MG63 (cell line): ENCODE results near the gene EXOC7. TPM values are rescaled to one million over a fixed set of nuclear protein-coding genes. Genes with fewer than 3 reads are reported as not detected.

ENCODE experiments used
- DNase-seq: peaks from one replicate; pipeline ENCODE4 v3.0.0-alpha.2; 2020
- H3K27me3 ChIP-seq: fragments of 250-450 bp; sonication (Bioruptor Pico); 2 replicates; pipeline ENCODE4 v1.5.1; 2020; ENCODE audit warnings: mild to moderate bottlenecking, moderate library complexity
- H3K36me3 ChIP-seq: fragments of 250-450 bp; sonication (Bioruptor Pico); 2 replicates; pipeline ENCODE4 v1.5.1; 2020; ENCODE audit warnings: mild to moderate bottlenecking, moderate library complexity
- H3K4me3 ChIP-seq: fragments of 250-450 bp; sonication (Bioruptor Pico); 2 replicates; pipeline ENCODE4 v1.5.1; 2020; ENCODE audit warnings: mild to moderate bottlenecking, moderate library complexity
- H3K9me3 ChIP-seq: fragments of 250-450 bp; sonication (Bioruptor Pico); 2 replicates; pipeline ENCODE4 v1.5.1; 2020; ENCODE audit warnings: mild to moderate bottlenecking, moderate library complexity
- total RNA-seq: library from RNA; depleted of rRNA; stranded (reverse); fragments of >200 nt; shearing (Covaris generic); gene quantifications from 2 replicates; pipeline ENCODE4 v1.2.3, GENCODE V29; 2014; ENCODE audit warnings: low replicate concordance; rRNA removed

EXOC7 gene, protein sequence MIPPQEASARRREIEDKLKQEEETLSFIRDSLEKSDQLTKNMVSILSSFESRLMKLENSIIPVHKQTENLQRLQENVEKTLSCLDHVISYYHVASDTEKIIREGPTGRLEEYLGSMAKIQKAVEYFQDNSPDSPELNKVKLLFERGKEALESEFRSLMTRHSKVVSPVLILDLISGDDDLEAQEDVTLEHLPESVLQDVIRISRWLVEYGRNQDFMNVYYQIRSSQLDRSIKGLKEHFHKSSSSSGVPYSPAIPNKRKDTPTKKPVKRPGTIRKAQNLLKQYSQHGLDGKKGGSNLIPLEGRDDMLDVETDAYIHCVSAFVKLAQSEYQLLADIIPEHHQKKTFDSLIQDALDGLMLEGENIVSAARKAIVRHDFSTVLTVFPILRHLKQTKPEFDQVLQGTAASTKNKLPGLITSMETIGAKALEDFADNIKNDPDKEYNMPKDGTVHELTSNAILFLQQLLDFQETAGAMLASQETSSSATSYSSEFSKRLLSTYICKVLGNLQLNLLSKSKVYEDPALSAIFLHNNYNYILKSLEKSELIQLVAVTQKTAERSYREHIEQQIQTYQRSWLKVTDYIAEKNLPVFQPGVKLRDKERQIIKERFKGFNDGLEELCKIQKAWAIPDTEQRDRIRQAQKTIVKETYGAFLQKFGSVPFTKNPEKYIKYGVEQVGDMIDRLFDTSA
- 54.5 and 81.8 TPM in 2 replicates for total RNA-seq

- Histone ChIP-seq H3K36me3 (peaks cover 34% of the 10 kb centered on the region), H3K9me3 (no peaks in the 10 kb centered on the region), H3K27me3 (no peaks in the 10 kb centered on the region), H3K4me3 (peak within 1 kb of the TSS; percentile 92)
- DNase-seq: peak; percentile 87
Observed at GRCh38 chr17:76103274-76104139, at the start of gene EXOC7. TSS of gene EXOC7 (minus strand) at chr17:76103787. CDS start at chr17:76103692, 95 bp downstream.

GRCh38 chr17:76153202-76153601 is 49.6 kb upstream of the EXOC7 start:
- H3K27me3 ChIP-seq: no peaks in the 10 kb centered on the region
- H3K36me3 ChIP-seq: no peaks in the 10 kb centered on the region
- H3K9me3 ChIP-seq: no peaks in the 10 kb centered on the region
- DNase-seq: no peak
- no peak overlapping the region for H3K4me3 ChIP-seq

DNA sequence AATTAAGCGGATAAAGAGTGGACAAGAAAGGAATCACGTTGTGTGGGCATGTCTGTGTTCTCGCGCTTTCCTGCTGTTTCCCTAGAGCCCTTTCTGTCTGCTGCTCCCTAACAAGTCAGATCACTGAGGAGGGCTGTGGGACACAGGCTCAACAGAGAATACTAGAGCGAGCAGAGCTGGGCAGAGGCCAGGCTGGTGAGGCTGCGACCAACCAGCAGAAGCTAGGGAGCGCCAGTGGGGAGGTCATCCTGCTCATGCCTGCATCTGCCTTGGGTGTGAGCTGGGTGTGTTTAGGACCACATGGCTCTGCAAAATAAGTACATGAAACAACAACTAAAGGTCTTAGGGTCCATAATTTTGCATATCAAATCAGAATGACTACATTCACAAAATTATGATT is 49.0 kb upstream of the EXOC7 start:
- Histone ChIP-seq H3K36me3 (no peaks in the 10 kb centered on the region), H3K27me3 (no peaks in the 10 kb centered on the region), H3K9me3 (no peaks in the 10 kb centered on the region), H3K4me3 (no peak overlapping the region)
- DNase-seq: no peak

GRCh38 chr17:76151896-76152454 is 48.4 kb upstream of the EXOC7 start:
- Histone ChIP-seq H3K9me3 (no peaks in the 10 kb centered on the region), H3K36me3 (no peaks in the 10 kb centered on the region), H3K4me3 (no peak overlapping the region), H3K27me3 (no peaks in the 10 kb centered on the region)
- DNase-seq: no peak

- no peak overlapping the region for H3K4me3 ChIP-seq
Observed at GRCh38 chr17:76150712-76151622, 47.4 kb upstream of the EXOC7 start.

GRCh38 chr17:76149214-76149613 is 45.6 kb upstream of the EXOC7 start:
- DNase-seq: no peak
- Histone ChIP-seq H3K36me3 (no peaks in the 10 kb centered on the region), H3K9me3 (no peaks in the 10 kb centered on the region), H3K4me3 (no peak overlapping the region), H3K27me3 (no peaks in the 10 kb centered on the region)

More at GRCh38 chr17:76150712-76151622, 47.4 kb upstream of the EXOC7 start:
- Histone ChIP-seq H3K9me3 (no peaks in the 10 kb centered on the region), H3K36me3 (no peaks in the 10 kb centered on the region), H3K27me3 (no peaks in the 10 kb centered on the region)
- DNase-seq: no peak

GRCh38 chr17:76148015-76148326 is 44.4 kb upstream of the EXOC7 start:
- H3K9me3 ChIP-seq: no peaks in the 10 kb centered on the region
- no peaks in the 10 kb centered on the region for H3K36me3 ChIP-seq
- H3K27me3 ChIP-seq: no peaks in the 10 kb centered on the region
- DNase-seq: no peak
- H3K4me3 ChIP-seq: no peak overlapping the region

GRCh38 chr17:76147211-76148014 is 43.8 kb upstream of the EXOC7 start:
- Histone ChIP-seq H3K27me3 (no peaks in the 10 kb centered on the region), H3K9me3 (no peaks in the 10 kb centered on the region), H3K4me3 (no peak overlapping the region), H3K36me3 (no peaks in the 10 kb centered on the region)
- no peak for DNase-seq

DNA sequence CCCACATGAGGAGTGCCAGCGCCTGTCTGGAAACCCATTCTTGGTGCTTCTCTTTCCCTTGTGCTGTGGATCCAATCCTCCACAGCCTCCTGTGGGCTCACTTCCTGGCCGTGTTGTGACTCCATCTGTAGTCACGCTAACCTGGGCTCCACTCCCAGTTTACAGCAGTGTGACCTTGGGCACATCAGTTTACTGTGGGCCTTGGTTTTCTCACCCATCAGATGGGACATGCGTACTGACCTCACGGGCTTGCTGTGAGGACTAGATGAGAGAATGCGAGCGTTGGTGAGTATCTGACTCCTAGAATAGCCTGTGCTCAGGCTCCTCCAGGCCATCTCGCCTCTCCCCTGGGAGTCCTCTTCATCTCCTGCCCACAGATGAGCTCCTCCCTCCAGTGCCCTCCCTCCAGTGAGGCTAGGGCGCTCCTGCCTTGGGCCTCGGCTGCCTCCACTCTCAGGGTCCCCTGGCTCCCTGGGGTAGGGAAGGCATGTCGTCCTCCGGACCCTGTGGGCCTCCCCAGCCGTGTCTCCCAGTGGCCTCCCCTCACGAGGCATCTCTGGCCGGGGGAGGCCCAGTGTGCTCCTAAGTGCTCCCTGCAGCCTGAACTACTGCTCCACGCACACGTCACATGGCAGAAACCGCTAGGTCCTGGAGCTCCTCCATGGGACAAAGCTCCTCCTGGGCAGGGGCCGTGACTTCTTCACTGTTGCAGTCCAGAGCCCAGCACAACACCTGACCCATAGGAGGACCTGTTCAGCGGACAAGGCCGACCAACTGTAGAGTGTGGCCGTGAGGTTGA is 42.7 kb upstream of the EXOC7 start:
- DNase-seq: no peak
- Histone ChIP-seq H3K27me3 (peaks cover 5% of the 10 kb centered on the region; the same call in 1 of the 2 replicates), H3K36me3 (no peaks in the 10 kb centered on the region), H3K9me3 (no peaks in the 10 kb centered on the region), H3K4me3 (no peak overlapping the region)

DNA sequence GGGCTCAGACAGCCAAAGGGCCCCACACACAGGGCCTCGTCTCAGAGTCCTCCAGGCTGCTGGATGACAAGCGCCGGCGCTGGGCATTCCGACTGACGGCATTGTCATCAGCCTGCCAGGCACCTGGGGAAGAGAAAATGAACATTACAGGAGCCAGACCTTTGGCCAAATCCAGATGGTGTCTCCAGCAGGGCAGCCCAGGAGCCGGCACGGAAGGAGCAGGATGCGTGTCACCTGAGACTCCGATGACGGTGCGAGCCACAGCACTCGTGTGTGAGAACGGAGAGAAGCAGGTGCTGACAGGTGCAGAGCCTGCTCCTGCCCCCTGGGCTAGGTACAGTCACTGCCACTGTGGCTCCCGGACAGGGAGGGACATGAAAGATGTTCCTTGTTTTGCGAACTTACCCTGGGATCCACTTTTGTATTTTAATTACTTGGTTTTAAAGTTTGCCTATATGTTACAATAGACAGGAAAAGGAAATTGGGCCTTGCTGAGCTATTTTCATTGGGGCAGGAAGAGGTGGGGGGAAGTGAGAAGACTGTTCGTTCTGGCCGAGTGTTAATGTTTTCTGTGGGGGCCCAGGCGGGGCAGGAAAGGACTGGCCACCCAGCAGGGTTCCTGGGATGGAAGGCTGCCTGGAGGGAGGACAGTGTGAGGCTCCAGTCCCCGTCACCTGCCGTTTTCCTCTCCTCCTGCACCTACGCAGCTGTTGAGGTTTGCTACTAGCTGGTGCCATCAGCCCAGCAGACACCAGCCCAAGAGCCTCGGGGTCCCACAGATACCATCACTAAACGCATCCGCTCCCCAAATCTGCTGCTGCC is 41.9 kb upstream of the EXOC7 start:
- Histone ChIP-seq H3K9me3 (no peaks in the 10 kb centered on the region), H3K36me3 (no peaks in the 10 kb centered on the region), H3K4me3 (no peak overlapping the region), H3K27me3 (peaks cover 5% of the 10 kb centered on the region; the same call in 1 of the 2 replicates)
- DNase-seq: no peak

DNA sequence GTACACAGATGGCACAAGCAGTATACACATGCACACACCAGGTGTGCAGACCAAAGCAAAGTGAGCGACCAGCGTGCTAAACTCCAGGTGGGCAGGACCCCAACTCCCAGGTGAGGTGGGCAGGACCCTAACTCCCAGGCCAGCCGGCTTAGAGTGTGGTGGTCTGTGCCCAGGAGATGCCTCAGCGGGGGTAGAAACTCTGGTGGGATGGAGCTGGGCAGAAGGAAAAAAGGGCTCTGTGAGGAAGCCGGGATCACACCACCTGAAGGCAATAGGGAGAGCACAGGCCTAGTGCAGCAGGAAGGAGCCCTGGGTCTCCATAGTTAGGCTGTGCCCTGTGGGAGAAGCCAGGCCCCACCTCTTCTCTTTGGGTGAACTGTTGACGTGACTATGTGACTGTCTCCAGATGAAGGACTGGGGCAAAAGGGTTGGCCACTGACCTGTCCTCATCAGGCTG is 39.0 kb upstream of the EXOC7 start:
- H3K9me3 ChIP-seq: no peaks in the 10 kb centered on the region
- H3K4me3 ChIP-seq: no peak overlapping the region
- H3K27me3 ChIP-seq: peaks cover 5% of the 10 kb centered on the region; the same call in 1 of the 2 replicates
- DNase-seq: no peak
- no peaks in the 10 kb centered on the region for H3K36me3 ChIP-seq

DNA sequence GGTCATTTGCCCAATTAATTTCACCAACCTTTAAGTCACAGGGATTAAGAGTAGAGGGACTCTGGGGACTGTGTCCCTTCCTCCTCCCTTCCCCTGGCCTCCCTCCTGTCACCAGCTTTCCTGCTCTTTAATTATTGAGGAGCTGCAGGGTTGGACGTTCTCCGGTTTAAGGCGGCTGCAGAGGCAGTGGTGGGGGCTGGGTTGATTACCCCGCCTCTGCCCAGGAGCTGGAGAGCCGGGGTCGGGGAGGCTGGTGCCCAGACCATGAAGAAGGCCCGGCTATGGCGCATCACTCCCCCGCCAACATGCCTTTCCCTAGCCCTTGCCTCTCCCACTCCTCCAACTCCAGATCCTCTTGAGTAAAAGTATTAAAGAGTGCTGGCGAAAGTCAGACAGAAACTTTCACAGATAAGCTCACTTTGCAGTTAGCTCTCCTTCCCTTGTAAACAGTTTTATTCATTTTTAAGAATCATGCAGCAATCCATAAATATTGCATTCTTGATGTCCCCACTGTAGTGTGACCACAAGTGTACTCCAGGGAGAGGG is 38.5 kb upstream of the EXOC7 start:
- H3K27me3 ChIP-seq: peaks cover 5% of the 10 kb centered on the region; the same call in 1 of the 2 replicates
- DNase-seq: no peak
- no peaks in the 10 kb centered on the region for H3K36me3 ChIP-seq
- H3K9me3 ChIP-seq: no peaks in the 10 kb centered on the region
- H3K4me3 ChIP-seq: no peak overlapping the region
